HG02642 (cell line): ENCODE results near the gene KCTD21.
"Not testable (repeated sequence)": the region's sequence is repeated elsewhere in the genome, so short reads cannot be mapped to it uniquely, and the experiment has no call there.

Experiments
- ATAC-seq: cut with Tn5 transposase; IDR thresholded peaks from one replicate; pipeline ENCODE4 v1.9.1; 2021; ENCODE audit warnings: mild to moderate bottlenecking; ENCODE audit not compliant: unreplicated experiment, poor library complexity

Gene KCTD21

DNA sequence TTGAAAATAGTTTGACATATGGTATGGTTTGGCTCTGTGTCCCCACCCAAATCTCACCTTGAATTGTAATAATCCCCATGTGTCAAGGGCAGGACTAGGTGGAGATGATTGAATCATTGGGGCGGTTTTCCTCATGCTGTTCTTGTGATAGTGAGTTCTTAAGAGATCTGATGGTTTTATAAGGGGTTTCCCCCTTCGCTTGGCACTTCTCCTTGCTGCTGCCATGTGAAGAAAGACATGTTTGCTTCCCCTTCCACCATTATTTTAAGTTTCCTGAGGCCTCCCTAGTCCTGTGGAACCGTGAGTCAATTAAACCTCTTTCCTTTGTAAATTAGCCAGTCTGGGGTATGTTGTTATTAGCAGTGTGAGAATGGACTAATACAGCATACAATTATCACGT lies 7.7 kb downstream of the KCTD21 start:
- ATAC-seq = no peak

DNA sequence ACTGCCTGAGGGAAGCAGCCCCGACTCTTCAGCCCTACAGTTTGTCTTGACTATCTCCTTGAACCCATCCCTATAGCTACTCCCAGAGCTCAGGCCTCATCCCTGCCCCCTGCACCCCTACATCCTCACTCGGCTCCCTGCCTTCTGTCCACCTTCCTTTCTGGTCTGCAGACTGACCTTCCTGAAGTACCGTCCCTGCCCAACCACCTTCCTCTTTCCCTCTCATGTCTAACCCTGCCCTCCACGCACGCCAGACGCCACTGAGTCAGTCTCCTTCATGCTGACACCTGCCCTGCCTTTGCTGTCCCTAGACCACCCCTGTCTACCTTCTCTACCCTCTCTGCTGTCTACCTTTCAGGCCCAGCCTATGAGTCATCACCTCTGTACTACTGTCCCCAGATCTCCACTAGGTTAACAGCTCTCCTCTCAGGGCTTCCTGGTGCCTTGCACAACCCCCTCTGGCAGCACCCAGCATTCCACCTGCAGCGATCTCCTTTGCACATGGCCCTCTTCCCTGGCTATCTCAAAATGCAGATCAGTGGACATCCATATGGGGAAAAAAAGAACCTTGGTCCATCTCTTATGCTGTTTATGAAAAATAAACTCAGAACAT lies 8.9 kb downstream of the KCTD21 start:
- no peak for ATAC-seq

- no peak for ATAC-seq
Measured at GRCh38 chr11:78177216-78177615, 11.2 kb downstream of the KCTD21 start.

DNA sequence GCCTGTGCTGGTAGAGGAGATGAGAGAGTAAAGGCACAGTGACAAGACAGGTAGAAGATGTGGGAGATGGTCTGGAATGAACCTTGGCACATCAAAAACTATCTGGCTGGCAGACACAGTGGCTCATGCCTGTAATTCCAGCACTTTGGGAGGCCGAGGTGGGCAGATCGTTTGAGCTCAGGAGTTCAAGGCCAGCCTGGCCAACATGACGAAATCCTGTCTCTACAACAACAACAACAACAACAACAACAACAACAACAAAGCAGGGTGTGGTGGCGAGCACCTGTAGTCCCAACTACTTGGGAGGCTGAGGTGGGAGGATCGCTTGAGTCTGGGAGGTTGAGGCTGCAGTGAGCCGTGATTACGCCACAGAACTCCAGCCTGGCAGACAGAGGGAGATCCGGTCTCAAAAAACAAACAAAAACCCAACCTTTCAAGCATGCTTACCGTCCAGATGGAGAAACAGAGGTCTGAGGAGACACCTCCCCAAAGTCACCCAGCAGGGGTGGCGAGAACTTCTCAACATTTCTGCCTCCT lies 11.8 kb downstream of the KCTD21 start:
- no peak for ATAC-seq

GRCh38 chr11:78175862-78176261 lies 12.6 kb downstream of the KCTD21 start:
- ATAC-seq = not testable (repeated sequence)

GRCh38 chr11:78171951-78172350 lies 16.5 kb downstream of the KCTD21 start:
- no peak for ATAC-seq

- no peak for ATAC-seq
Measured at GRCh38 chr11:78170874-78171549, 17.4 kb downstream of the KCTD21 start.

- no peak for ATAC-seq
Measured at GRCh38 chr11:78170413-78170812, 18.0 kb downstream of the KCTD21 start.

DNA sequence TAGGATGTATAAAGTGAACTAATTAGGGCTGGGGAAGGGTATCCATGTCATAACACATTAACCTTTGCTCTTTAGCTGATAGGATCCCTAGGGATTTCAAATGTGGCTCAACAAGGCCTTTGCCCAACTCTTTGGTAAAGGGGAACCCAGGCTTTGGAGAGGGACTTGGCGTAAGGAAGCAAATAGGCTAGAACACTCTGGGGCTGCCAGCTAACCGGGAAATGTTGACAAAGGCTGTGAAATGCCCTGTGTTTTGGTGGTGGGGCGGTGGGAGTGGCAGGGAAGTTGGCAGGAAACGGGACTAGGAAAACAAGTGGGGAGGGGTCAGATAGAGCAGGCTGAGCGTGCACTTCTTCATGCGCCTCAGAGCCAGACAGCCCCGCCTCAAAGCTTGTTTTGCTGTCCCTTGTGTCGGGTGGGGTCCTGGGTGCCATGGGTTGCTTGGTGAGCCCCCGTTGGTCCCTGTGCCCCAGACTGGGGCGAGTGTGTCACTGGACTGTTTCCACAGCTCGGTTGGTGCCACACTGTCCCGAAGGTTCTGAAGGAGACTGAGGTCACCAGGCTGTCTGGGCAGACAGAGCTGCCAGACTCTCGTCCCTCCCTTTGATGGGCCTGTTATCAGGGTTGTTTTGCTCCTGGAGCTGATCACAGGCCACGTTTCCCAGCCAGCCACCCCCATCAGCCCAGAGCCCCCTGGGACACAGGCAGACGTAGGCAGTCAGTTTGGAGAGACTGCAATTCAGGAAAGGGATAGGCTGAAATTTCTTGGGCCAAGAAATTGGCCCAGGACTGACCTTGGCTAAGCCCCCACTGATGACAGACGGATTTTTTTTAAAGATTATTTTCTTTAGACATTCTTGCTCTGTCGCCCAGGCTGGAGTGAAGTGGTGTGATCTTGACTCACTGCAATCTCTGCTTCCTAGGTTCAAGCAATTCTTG lies 19.6 kb downstream of the KCTD21 start:
- ATAC-seq = no peak

DNA sequence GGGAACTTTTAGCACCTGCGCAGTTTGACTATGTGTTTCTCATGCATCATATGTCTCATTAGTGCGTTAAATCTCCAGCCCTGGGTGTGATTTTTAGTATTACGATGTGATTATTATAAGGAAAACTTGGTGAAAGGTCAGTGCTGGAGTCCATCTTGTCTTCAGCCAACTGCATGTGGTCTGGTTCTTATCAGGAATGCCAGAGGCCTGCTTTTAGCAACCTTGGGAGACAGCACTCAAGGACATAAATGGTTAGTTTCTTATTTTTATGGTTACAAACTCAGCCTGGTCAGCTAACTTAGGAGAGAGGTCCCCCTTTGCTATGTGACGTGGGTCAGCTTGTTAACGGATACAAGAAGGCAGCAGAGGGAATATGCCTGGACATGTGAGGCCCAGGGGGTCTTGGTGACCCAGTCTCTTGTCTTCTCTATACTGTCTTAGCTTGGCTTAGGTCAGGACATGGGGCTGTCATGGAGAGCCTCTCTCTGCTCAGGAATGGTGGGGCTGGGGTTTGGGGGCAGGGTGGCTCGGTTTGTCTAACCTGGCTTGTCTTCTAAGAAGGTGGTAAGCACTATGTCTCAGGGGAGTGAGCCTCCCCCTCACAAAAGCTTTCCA lies 21.5 kb downstream of the KCTD21 start:
- no peak for ATAC-seq

DNA sequence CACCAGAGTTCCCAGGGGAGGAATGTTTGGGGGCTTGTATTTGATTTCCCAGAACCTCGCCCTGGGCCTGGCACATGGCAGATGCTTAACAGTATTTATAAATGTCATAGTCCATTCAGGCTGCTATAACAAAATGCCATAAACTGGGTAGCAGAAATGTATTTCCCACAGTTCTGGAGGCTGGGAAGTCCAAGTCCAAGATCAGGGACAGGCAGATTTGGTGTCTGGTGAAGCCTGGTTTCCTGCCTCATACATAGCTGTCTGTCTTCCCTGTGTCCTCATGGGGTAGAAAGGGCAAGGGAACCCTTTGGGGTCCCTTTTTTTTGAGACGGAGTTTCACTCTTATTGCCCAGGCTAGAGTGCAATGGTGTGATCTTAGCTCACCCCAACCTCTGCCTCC lies 24.0 kb downstream of the KCTD21 start:
- ATAC-seq = no peak

GRCh38 chr11:78163828-78164227 lies 24.6 kb downstream of the KCTD21 start:
- ATAC-seq = no peak

DNA sequence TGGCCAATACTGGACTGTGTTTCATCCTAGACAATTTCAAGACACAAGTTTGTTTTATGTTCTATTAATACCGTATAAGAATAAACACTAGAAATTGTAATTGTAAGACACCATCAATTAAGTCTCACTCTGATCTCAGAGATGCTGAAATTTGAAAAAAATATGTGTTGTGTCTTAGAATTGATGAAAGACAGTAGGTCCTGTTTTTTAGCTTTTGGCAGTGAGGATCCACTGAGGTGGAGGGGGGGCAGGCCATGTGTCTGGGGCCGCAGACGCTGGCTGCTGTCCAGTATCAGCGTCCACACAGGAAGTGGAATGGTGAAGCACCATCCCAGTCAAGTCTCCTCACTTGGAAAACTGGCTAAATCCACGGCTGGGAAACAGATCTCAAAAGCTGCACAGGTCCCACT lies 26.5 kb downstream of the KCTD21 start:
- no peak for ATAC-seq

DNA sequence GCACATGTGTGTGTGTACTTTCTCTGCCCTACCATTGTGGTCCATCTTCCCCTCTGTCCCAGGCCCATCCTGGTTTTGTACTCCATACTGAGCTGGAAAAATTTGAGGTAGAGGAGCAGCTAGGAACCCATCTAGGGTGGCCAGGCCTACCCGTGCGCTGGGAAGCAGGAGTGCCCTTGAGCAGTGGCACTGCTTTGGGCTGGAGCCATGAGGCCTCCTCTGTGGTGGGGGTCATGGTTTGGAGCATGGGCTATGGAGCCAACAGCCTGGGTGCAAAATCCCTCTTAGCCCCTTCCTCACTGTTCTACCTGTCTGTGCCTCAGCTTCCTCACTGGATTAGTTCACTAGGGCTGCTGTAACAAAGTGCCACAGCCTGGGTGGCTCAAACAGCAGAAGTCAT lies 27.1 kb downstream of the KCTD21 start:
- no peak for ATAC-seq

DNA sequence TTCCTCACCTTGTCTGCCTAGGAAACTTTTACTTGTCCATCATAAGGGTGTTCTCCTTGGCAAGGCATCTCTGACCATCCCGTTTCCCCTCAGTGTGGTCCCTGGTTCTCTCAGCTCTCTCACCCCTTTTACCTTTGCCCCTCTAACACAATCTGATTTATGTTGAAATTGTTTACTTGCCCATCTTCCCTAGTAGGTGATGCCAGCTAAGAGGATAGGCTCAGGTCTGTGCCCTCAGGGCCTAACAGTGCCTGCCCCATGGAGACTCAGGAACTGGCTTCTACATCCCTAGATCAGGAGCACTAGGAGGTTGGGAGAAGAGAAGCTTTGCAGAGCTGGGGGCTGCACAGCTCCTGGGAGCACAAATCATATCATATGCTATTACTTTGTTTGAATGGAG lies 27.9 kb downstream of the KCTD21 start:
- no peak for ATAC-seq

GRCh38 chr11:78158987-78159652 lies 29.3 kb downstream of the KCTD21 start:
- ATAC-seq = no peak

- ATAC-seq = no peak
Measured at GRCh38 chr11:78156127-78156844, 32.1 kb downstream of the KCTD21 start.

- ATAC-seq = no peak
Measured at GRCh38 chr11:78151804-78152203, 36.6 kb downstream of the KCTD21 start.

DNA sequence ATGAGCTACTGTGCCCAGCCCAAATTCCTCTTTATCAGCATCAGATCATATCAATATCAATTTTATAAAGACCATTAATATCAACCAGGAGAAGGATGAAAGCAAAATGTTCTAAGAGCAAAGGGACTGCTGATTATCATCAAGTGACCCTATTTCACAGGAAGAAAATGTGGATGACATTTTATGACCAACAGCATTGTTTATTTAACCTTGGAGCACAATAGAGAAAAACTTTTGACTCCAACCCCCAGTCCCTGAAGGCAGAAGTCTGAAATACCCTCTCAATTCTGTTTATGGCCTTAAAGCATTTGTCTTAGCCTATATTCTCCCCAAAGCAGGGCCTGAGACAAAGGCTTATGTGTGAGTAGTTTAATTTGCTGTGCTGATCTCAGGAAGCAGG lies 37.7 kb downstream of the KCTD21 start:
- ATAC-seq = no peak
